ENCODE results near the gene ZMYM3.

ZMYM3 gene

GRCh38 chrX:71210816-71211215 lies 43.1 kb downstream of the ZMYM3 start:
- no peak for DNase-seq (ENCODE audit: low read depth)
- TF ChIP-seq, protein P1, sequence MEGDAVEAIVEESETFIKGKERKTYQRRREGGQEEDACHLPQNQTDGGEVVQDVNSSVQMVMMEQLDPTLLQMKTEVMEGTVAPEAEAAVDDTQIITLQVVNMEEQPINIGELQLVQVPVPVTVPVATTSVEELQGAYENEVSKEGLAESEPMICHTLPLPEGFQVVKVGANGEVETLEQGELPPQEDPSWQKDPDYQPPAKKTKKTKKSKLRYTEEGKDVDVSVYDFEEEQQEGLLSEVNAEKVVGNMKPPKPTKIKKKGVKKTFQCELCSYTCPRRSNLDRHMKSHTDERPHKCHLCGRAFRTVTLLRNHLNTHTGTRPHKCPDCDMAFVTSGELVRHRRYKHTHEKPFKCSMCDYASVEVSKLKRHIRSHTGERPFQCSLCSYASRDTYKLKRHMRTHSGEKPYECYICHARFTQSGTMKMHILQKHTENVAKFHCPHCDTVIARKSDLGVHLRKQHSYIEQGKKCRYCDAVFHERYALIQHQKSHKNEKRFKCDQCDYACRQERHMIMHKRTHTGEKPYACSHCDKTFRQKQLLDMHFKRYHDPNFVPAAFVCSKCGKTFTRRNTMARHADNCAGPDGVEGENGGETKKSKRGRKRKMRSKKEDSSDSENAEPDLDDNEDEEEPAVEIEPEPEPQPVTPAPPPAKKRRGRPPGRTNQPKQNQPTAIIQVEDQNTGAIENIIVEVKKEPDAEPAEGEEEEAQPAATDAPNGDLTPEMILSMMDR (conservative IDR thresholded peaks at IDR 0.05; ENCODE audit: low read depth, low read length): no peak
- no peak overlapping the region for H3K4me3 ChIP-seq (ENCODE audit: low read length)

DNA sequence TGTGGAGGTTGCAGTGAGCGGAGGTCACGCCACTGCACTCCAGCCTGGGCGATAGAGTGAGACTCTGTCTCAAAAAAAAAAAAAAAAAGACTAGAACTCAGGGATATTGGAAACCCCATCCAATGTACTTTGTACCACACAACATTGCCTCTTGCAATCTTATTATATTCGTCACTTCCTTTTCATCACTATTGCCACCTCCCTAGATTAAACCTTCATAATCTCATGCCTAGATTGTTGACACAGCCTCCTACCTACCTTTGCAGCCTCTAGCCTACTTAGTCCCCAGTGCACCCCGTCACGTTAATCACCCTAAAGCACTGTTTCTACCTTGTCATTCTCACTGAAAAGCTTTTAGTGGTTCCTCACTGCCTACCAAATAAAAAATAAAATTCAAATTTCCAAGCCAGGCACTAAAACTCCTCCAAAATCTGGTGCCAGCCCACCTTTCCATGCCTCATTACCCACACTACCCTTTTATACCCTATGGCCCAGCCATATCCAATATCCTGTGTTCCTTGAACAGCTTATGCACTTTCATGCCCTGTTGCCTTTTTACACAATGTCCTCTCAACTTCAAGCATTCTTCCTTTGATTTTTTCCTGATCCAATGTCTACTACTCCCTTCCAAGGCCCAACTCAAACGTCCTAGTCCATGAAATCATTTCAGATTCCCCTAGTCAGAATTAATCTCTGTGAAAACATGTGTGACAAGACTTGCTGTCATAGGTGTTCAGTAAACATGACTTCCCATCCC lies 54.5 kb downstream of the ZMYM3 start:
- TF ChIP-seq, protein P1 (conservative IDR thresholded peaks at IDR 0.05; ENCODE audit: low read depth, low read length): no peak
- DNase-seq (ENCODE audit: low read depth): no peak
- no peak overlapping the region for H3K4me3 ChIP-seq (ENCODE audit: low read length)

- DNase-seq (ENCODE audit: low read depth): no peak
- TF ChIP-seq, protein P1 (conservative IDR thresholded peaks at IDR 0.05; ENCODE audit: low read depth, low read length): no peak
- H3K4me3 ChIP-seq (ENCODE audit: low read length): no peak overlapping the region
Observed at GRCh38 chrX:71198066-71198465, 55.9 kb downstream of the ZMYM3 start.

- no peak overlapping the region for H3K4me3 ChIP-seq (ENCODE audit: low read length)
- TF ChIP-seq, protein P1 (conservative IDR thresholded peaks at IDR 0.05; ENCODE audit: low read depth, low read length): no peak
- DNase-seq (ENCODE audit: low read depth): no peak
Observed at GRCh38 chrX:71195964-71196649, 57.8 kb downstream of the ZMYM3 start.

DNA sequence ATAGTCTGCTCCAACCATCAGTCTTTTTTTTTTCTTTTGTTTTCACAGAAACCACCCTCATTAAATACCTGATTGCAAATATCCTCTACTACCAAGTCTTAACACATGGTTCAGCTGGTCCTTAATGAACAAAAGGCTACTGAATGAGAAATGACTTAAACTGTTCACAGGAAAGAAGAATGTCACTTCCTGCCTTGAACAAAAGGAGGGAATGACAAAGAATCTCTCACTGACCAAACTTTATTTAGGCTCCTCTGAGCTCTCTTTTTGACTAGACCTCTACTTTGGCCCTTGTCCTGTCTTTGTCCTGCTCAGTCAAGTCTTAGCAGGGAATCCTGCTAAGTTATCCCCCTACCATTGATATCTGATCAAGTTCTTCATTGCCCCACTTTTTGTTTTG lies 62.7 kb downstream of the ZMYM3 start:
- TF ChIP-seq, protein P1 (conservative IDR thresholded peaks at IDR 0.05; ENCODE audit: low read depth, low read length): no peak
- DNase-seq (ENCODE audit: low read depth): no peak
- no peak overlapping the region for H3K4me3 ChIP-seq (ENCODE audit: low read length)

Measured in retinal pigment epithelial cell (primary cell).